CMK (cell line): Measurements from ENCODE around the gene CCDC144A.
"Not testable (repeated sequence)": the region's sequence is repeated elsewhere in the genome, so short reads cannot be mapped to it uniquely, and the experiment has no call there.

ENCODE experiments used
- DNase-seq: peaks from one replicate; pipeline ENCODE4 v3.0.0-alpha.2; 2010; ENCODE audit warnings: low read depth

The CCDC144A gene

GRCh38 chr17:16751224-16751923 is 61.3 kb downstream of the CCDC144A start:
- not testable (repeated sequence) for DNase-seq

GRCh38 chr17:16751924-16752287 is 61.9 kb downstream of the CCDC144A start:
- DNase-seq = not testable (repeated sequence)

GRCh38 chr17:16757520-16757919 is 67.5 kb downstream of the CCDC144A start:
- not testable (repeated sequence) for DNase-seq

- DNase-seq = not testable (repeated sequence)
Observed at GRCh38 chr17:16758177-16758576, 68.1 kb downstream of the CCDC144A start.

- not testable (repeated sequence) for DNase-seq
Observed at GRCh38 chr17:16768290-16769175, 78.5 kb downstream of the CCDC144A start.

- DNase-seq = not testable (repeated sequence)
Observed at GRCh38 chr17:16772394-16773145, 82.5 kb downstream of the CCDC144A start.

- not testable (repeated sequence) for DNase-seq
Observed at GRCh38 chr17:16773146-16773522, 83.1 kb downstream of the CCDC144A start.

- DNase-seq = not testable (repeated sequence)
Observed at GRCh38 chr17:16787851-16788250, 97.8 kb downstream of the CCDC144A start.

- not testable (repeated sequence) for DNase-seq
Observed at GRCh38 chr17:16788889-16789536, 99.0 kb downstream of the CCDC144A start.

GRCh38 chr17:16789622-16790021 is 99.6 kb downstream of the CCDC144A start:
- DNase-seq = not testable (repeated sequence)

GRCh38 chr17:16790313-16790871 is 100.4 kb downstream of the CCDC144A start:
- DNase-seq = not testable (repeated sequence)

GRCh38 chr17:16794215-16794614 is 104.2 kb downstream of the CCDC144A start:
- DNase-seq = not testable (repeated sequence)

- not testable (repeated sequence) for DNase-seq
Observed at GRCh38 chr17:16795894-16796293, 105.9 kb downstream of the CCDC144A start.

- not testable (repeated sequence) for DNase-seq
Observed at GRCh38 chr17:16804851-16805250, 114.8 kb downstream of the CCDC144A start.

- not testable (repeated sequence) for DNase-seq
Observed at GRCh38 chr17:16806599-16806998, 116.6 kb downstream of the CCDC144A start.

GRCh38 chr17:16807620-16808019 is 117.6 kb downstream of the CCDC144A start:
- not testable (repeated sequence) for DNase-seq

- DNase-seq = not testable (repeated sequence)
Observed at GRCh38 chr17:16810236-16810635, 120.2 kb downstream of the CCDC144A start.

- not testable (repeated sequence) for DNase-seq
Observed at GRCh38 chr17:16812126-16812525, 122.1 kb downstream of the CCDC144A start.

GRCh38 chr17:16814439-16814838 is 124.4 kb downstream of the CCDC144A start:
- no peak for DNase-seq

GRCh38 chr17:16817201-16817600 is 127.2 kb downstream of the CCDC144A start:
- DNase-seq = no peak

- not testable (repeated sequence) for DNase-seq
Observed at GRCh38 chr17:16817940-16818339, 127.9 kb downstream of the CCDC144A start.
